Islet precursor cell (in vitro differentiated cells): Measurements from ENCODE around the gene CPA5.

Experiments used
- DNase-seq: peaks from one replicate; pipeline ENCODE4 v3.0.0-alpha.2; 2018

The CPA5 gene, protein sequence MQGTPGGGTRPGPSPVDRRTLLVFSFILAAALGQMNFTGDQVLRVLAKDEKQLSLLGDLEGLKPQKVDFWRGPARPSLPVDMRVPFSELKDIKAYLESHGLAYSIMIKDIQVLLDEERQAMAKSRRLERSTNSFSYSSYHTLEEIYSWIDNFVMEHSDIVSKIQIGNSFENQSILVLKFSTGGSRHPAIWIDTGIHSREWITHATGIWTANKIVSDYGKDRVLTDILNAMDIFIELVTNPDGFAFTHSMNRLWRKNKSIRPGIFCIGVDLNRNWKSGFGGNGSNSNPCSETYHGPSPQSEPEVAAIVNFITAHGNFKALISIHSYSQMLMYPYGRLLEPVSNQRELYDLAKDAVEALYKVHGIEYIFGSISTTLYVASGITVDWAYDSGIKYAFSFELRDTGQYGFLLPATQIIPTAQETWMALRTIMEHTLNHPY

DNA sequence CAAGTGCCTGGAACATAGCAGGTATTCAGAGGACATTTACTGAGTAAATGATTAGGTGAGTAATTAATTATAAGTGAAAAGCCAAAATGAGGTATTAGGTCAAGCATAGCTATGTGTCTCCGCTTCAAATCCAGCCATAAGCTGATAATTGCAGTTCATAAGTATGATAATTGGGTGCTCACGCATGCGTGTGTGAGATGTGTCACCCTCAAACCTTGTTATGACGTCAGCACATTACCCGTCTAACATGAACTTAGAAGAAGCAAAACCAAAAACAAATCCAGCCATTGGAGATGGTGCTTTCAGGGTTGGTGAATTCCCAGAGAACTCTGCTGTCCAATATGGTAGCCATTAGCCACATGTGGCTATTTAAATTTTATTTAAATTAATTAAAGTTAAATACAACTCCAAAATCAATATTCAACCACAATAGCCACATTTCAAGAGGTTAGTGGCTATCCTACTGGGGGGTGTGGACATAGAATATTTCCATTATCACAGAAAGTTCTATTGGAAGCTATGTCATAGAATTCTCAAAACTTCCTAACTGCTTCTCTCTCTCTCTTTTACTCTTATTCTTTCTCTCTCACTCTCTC, at the start of gene CPA5:
Gene CPA5, plus strand, starts transcription at position 546 of the 596 bp plus-strand sequence. CDS start 1,670 bp downstream, outside the sequence.
- no peak for DNase-seq

DNA sequence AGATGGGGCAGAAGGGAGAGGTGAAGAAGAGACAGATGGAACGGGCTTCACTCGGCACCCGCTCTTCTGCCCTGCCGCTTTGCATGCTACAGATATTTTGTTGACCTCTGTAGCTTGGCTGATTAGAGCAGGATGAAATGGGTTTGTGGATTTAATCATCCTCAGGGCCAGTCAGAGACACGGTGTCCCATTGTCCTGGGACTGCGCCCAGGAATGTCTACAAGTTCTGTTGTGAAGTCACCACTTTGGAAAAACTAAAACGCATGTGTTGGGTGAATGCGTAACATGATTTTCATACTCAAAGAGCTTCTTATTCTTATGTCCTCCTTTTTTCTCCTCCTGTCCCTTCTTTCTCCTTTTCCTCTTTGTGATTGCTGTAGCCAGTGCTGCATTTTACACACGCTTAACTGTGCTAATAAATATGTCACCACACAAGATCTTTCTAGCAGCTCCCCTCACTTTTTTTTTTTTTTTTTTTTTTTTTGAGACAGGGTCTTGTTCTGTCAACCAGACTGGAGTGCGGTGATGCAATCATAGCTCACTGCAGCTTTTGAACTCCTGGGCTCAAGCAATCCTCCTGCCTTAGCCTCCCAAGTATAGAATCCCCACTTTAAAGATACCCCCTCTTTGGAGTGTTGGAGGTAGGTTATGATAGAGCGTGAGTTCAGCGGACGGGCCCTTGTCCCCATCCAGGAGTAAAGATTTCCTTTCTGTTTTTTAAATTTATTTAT, 48.2 kb upstream of the CPA5 start:
- no peak for DNase-seq

DNA sequence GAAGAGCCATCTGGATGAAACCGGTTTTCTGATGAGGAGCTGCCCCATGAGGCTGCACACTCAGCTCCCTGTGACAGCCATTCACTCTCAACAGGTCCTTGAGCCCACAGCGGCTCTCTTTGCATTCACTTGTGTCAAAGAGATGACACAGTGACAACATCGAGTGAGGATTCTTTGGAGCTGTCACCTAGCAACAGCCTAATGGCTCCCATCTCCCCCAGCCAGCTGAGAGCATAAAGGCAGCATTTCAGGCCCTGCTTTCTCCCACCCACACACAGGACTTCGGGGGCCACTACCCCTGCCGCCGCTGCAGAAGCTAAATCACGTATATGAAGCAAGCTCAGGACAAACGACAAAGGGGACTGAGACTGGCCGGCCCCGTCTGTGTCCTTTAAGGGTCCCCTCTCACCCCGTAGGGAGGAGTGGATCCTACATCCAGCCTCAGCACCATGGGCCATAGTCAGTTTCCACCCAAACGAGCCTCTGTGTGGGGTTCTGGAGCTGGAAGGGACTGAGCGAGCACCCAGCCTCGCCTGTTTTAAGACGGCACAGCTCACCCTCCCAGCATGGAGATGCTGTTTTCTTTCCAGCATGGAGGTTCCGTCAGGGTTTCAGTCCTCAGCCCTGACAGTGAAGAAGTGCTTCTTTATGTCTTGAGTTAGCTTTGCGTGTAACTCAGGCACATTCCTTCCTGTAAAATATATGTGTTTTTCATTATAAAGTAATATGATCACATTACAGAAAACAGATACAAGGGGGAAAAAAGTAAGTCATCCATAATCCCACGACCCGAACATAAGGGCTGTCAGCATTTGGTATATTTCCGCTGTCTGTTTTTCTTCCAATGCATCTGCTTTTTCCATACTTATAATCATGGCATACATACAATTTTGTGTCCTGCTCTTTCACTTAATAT, 46.7 kb upstream of the CPA5 start:
- no peak for DNase-seq

DNA sequence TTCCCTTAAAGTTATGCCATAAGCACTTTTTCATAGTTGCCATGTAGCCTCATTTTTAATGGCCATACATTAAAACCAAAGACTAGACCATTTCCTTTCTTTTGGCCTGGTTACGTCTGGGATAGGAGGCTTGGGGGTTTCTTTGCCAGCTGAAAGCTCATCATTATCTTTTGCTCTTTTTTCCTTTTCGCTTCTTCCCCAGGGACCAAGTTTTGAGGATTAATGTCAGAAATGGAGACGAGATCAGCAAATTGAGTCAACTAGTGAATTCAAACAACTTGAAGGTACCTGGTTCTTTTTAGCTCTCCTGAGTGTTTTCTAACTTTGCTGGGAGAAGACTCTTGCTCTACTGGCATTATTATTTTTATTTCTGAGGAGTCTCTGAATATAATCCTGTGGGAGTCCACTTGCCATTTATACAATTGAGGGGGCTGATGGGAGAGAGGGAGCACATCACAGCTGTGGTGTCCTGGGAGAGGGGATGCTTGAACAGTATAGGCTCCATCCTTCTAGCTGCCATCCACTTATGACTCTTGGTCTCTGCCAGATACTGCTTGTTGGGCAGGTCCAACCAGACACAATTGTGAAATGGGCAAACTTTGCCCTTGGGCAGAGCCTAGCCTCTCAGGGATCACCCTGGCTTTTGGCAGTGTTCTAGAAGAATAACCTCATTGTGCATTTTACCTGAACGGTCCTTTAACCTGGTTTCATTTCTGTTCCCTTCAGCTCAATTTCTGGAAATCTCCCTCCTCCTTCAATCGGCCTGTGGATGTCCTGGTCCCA, 45.9 kb upstream of the CPA5 start:
- no peak for DNase-seq

DNA sequence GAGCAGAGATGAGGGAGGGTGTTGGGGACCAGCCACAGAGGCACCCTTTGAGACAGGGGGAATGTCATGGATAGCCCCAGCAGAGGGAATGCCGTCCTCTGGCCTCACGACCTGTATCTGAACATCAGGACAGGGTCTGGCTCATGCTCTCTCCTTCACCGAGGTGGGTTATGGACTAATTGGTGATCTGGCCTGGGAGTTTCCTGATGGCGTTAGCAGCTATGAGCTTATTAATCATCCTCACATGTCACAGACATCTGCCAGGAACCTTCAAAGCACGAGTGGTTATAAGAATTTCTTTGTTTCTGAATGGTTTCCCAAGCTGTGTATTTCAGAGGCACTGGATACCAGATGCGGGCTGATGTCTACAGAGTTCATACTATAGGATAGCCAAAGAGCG, 44.8 kb upstream of the CPA5 start:
- no peak for DNase-seq

DNA sequence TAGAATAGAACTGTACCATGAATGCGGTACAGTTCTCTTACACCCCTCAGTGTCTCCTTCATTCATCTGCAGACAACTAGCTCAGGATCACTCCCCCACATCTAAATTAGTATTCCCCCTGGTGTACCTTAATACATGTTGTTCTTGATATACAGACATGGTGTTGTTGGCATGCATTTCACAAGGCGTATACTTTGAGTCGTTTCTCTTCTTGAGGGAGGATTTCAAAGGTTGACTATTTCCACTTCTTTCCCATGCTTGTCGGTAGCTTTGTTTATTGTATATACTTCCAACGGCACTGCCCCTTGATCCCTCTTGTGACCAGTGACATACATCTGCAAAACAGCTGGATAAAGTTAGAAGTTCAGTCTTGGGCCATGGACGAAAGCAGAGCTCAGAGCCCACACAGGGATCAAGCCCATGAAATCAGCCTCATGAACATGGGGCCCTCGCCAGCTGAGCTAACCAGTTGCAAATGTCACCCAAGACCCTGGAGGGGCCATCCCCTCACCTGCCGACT, 43.1 kb upstream of the CPA5 start:
- DNase-seq, result no peak

DNA sequence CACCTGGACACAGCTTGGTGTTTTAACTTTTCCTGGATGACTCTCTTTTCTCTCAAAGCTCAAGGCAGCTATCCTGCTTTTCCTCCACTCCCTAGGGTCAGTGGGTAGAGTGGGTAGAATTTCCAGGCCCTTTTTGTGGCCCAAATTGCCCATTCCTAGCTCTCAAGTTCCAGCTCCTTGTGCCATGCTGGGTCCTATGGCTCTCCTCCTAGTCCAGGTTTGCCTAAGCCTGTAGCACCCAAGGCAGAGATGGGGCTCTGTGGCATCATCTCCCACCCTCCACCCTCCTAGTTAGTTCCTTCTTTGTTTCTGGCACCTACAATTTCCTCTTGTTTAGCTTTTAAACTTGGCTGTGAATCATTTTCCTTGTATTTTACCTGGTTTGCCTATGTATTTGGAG, 42.0 kb upstream of the CPA5 start:
- DNase-seq, result no peak

DNA sequence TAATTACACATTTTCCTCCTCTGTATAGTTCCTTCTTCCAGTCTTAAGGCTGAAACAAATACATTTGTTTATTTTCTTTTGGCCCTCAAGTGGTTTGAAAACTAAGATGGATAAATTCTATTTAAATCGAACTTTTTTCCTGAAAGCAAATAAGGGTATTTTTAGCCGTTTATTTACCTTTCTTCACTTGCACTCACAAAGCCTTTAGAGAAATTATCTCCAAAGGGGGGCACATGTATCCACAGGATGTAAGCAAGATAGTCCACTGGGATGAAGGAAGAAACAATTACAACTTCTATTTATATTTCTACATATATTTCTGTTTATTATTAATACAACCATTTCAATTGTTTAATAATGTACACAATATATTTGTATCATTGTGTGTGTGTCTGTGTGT, 41.5 kb upstream of the CPA5 start:
- DNase-seq, result no peak

DNA sequence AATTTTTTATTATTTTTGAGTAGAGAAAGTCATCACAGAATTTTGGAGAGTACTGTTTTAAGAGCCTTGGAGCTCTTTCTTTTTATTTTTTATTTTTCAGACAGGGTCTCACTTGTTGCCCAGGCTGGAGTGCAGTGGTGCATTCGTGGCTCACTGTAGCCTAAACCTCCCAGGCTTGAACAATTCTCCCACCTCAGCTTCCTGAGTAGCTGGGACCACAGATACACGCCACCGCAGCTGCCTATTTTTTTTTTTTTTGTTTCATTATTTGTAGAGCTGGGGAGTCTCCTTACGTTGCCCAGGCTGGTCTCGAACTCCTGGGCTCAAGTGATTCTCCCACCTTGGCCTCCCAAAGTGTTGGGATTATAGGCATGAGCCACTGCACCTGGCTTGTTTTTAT, 41.1 kb upstream of the CPA5 start:
- no peak for DNase-seq

DNA sequence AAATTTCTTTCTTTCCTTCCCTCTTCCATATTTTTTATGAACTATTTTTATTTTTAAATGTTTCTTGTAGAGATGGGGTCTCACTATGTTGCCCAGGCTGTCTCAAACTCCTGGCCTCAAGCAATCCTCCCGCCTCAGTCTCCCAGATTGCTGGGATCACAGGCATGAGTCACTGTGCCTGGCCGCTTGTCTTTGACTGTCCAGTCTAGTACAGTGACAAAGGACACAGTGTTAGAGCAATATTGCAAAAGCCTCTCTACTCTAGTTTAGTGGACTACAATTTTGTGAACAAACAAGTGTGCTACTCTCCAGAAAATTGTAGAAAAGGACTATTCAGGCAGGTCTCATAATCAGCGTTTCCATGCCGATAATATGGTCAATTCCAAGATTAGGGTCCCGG, 40.6 kb upstream of the CPA5 start:
- no peak for DNase-seq

DNA sequence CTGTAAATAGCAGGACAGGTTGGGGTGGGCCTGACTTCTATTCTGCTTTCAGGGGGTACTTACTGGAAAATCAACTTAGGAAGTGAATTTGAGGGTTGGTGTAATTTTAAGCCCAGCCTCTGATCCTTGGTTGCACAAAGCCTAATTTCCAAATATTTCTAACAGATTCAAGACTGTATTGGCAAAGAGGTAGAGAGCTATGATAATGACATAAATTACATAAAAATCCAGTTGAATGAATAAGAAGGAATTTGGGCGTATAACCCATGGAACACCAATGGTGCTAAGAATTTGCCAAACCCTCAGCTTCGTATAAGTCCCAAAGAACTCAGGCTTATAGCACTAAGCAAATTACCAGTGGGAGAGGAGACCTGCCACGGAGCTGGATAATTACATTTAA, 39.7 kb upstream of the CPA5 start:
- DNase-seq, result no peak

DNA sequence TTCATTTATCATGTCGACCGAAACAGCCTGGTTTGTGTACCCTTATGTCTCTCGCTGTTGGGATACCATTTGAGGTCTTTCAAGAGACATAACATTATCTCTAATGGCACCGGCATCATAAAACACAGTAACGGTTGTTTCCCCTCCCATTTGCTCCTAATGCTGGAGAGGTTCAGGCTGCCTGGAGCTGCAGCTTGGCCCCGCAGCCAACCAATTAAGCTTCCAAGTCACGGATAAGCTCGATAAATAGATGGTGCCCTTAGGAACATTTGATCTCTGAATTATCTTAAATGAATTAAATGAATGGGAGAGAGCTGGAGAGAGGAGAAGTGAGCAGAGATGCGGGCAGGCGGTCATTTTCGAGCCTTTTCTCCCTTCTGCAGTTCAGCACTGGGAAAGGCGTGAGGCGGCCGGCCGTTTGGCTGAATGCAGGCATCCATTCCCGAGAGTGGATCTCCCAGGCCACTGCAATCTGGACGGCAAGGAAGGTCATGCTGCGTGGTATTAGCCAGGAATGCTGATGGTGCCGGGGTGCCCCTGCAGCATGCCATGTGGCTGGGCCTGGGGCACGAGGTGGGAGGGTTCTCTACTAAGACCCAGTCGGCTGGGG, 39.1 kb upstream of the CPA5 start:
- no peak for DNase-seq

DNA sequence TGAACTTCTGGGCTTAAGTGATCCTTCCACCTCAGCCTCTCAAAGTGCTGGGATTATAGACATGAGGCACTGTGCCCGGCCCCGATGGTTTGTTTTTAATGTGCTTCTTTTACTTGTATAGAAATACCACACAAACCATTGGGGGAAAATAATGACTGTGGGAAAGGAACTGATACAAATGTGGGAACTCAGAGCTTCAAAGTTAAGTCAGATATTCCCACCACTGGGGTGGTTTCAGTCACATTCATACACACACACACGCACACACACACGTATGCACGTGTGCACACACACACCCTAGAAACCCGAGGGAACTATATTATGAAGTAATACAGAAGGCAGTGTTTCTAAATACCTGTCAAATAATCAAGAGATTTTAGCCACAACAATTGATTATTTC, 34.6 kb upstream of the CPA5 start:
- DNase-seq, result no peak

DNA sequence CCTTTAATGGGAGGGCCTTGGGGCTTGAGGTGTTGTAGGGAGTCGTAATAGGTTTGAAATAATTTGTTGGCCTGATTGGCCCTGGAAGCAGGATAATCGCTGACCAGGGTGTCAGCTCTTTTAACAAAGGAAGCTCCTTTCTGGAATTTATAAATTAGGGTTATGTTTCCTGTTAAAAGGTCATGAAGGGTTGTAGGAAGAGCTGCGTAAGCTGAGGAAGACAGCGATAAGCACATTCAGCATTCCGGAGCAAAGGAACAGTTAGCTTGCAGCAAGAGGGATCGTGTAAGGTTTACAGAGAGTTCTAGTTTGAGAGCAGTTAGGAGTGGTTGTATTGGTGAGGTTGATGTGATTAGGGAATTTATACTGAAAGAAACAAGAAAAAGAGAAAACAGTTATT, 30.3 kb upstream of the CPA5 start:
- no peak for DNase-seq

DNA sequence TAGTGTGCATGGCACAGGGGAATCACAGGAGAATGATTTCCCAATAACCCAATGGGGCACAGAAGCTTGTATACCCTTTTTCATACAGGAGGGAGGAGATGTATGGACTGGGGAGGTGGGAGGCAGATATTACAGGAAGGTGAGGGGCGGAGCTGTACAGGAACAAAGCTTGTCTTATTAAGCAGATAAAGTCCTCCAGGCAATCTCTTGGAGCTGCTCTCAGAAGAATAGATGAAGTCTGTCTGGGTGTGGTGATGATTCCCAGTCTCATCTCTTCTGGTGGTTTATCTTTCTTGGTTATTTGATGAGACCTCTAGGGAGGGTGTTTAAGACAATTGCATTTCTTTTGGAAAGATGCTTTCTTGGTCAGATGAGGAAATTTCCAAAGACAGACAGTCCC, 25.1 kb upstream of the CPA5 start:
- no peak for DNase-seq

DNA sequence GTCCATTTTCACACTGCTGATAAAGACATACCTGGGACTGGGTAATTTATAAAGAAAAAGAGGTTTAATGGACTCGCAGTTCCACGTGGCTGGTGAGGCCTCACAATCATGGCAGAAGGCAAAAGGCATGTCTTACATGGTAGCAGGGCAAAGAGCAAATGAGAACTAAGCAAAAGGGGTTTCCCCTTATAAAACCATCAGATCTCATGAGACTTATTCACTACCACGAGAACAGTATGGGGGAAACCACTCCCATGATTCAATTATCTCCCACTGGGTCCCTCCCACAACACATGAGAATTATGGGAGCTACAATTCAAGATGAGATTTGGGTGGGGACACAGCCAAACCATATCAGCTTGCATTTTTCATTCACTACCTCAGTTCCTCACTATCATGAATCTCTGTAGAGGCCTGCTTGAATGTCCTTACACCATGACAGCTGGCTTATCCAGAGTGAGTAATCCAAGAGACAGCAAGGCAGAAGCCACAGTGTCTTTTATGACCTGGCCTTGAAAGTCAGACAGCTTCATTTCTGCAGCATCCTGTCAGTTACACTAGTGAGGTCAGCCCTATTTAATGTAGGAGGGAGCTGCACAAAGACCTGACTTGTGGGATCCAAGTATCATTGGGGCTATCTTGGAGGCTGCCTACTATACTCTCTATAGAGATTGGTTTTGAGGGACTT, 22.9 kb upstream of the CPA5 start:
- DNase-seq, result peak; percentile 72

DNA sequence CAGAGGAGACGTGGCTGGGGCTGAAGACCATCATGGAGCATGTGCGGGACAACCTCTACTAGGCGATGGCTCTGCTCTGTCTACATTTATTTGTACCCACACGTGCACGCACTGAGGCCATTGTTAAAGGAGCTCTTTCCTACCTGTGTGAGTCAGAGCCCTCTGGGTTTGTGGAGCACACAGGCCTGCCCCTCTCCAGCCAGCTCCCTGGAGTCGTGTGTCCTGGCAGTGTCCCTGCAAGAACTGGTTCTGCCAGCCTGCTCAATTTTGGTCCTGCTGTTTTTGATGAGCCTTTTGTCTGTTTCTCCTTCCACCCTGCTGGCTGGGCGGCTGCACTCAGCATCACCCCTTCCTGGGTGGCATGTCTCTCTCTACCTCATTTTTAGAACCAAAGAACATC, 22.0 kb upstream of the CPA5 start:
- DNase-seq, result peak; percentile 92

DNA sequence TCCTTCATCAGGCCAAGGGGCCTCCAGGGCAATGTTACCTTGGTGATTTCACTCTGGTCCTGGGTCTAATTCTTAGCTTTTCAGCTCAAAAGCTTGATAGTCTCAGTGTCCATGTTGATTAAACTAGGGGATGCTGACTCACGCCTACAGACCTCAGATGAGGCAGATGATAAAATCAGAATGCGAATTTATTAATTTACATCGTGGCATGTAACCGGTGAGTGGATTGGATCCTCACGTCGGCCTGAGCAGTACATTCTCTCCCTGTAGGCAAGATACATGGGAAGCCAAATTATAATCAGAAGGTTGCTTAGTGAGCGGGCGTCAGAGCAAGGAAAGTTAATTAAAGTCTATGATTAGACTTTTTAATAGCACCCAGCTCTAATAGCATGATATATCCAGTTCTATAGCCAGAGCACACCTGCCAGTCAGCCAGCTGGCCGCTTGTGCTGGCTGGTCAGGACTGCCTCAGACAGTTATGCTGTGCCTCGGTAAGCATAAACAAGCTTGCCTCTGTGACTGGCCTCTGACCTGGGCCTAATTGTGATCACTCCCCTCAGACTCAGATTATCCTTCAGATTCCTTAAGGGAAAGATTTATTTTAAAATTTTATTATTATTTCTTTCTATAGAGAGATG, 20.2 kb upstream of the CPA5 start:
- no peak for DNase-seq

DNA sequence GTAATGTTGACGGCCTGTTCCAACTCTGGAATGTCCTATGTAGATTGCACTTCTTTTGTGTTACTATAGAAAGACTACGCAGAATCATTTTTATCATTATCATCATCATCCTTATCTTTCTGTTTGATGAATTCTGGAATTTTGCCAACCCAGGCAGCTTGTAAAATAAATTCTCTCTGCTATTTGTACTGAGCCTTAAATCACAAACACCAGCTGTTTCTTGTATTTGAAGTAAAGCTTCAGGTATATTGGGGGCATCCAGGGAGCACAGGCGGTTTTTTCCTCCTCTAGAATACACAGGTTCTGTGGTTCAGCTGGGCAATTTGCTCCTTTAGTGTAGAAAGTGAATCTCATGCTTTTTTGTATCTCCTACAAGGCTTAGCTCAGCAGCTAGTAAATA, 14.9 kb upstream of the CPA5 start:
- DNase-seq, result no peak
